Activated CD4-positive, alpha-beta T cell treated with anti-CD3 and anti-CD28 coated beads, Interleukin-2, Interleukin-6, amounts not matched to agents 100 ng/mL and 50 ng/mL, durations not matched to agents 16 hours and 8 hours (primary cell): ENCODE results near the gene HDX.
A peak's percentile ranks its signal among the peaks of the same experiment; 100 is the strongest.
"Not testable (repeated sequence)": the region's sequence is repeated elsewhere in the genome, so short reads cannot be mapped to it uniquely, and the experiment has no call there.

Experiments used
- DNase-seq: peaks from one replicate; pipeline ENCODE4 v3.0.0-alpha.2; 2020

Gene HDX

GRCh38 chrX:84339507-84340364 is 162.5 kb downstream of the HDX start:
- peak; percentile 33 for DNase-seq

- no peak for DNase-seq
These were observed 165.6 kb downstream of the HDX start for GRCh38 chrX:84336646-84337045.

GRCh38 chrX:84335121-84335520 is 167.1 kb downstream of the HDX start:
- no peak for DNase-seq

GRCh38 chrX:84322083-84322827 is 180.0 kb downstream of the HDX start:
- DNase-seq: no peak

- DNase-seq: no peak
These were observed 181.6 kb downstream of the HDX start for GRCh38 chrX:84320614-84321013.

- DNase-seq: no peak
These were observed 182.2 kb downstream of the HDX start for GRCh38 chrX:84320023-84320422.

GRCh38 chrX:84318661-84319060 is 183.6 kb downstream of the HDX start:
- DNase-seq: no peak

GRCh38 chrX:84315946-84316345 is 186.3 kb downstream of the HDX start:
- not testable (repeated sequence) for DNase-seq
